ENCODE results near the gene DNAJC27.

The DNAJC27 gene

DNA sequence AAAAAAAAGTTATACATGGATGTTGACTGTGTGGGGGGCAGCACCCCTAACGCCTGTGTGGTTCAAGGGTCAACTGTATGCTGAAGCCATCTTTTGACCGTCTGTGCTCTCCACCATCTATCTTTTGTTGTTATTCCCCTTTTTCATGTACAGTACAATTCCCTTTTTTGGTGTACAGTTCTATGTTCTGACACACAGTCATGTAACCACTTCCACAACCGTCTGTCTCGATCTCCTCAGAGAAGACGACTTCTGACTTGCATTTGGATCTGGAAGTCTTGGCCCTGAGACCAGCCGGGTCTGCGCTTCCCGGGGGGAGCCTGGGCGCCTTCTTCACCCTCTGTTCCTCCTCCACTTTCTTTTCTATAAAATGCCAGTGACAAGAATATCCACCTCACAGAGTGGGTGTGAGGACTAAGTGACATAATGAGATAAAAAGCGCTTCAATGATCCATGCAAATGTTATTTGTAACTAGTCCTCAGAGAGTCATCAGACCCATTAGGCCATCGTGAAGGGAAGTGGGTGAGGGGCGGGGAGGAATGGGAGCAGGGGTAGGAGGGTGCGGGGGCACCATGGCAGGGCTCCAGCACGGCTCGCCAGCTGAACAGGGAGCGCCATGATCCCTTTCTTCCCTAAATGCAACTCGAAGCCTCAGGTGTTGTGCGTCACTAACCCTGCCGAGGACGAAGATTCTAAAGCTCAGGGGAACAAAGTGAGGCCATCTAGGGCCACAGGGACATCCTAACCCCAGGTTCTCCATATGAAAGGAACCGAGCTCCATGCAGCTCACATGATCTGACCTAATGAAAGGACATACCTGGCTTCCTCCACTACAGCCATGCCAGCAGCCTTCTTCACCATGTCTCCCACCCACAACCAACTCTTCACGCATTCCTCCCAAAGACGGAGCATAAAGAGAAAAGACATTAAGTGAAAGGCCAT, 68.3 kb downstream of the DNAJC27 start:
- no peak for DNase-seq

DNA sequence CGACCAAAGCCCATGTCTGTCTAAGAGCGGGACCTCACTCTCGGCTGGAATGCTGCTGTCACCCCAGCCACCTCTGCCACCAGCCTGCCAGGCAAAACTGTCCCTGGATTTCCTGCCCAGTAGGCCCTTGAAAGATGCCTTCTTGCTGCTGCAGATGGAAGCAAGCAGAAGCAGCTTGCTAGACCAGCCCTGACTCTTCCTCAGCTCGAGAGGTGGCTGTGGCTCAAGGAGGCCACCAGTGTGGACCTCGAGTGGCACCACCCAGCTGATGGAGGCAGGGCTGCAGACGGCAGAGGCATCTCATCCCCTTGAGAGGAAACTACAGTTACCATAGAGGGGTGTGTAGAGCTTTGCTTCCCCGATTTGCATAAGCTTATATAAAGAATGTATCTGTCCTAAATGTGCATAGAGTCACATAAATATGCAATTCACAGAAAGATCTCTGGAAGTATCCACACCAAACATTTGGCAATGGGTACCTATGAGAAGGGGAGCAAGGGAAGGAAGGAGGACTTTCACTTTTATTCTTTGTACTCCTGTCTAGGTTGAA, 72.3 kb downstream of the DNAJC27 start:
- DNase-seq: no peak

DNA sequence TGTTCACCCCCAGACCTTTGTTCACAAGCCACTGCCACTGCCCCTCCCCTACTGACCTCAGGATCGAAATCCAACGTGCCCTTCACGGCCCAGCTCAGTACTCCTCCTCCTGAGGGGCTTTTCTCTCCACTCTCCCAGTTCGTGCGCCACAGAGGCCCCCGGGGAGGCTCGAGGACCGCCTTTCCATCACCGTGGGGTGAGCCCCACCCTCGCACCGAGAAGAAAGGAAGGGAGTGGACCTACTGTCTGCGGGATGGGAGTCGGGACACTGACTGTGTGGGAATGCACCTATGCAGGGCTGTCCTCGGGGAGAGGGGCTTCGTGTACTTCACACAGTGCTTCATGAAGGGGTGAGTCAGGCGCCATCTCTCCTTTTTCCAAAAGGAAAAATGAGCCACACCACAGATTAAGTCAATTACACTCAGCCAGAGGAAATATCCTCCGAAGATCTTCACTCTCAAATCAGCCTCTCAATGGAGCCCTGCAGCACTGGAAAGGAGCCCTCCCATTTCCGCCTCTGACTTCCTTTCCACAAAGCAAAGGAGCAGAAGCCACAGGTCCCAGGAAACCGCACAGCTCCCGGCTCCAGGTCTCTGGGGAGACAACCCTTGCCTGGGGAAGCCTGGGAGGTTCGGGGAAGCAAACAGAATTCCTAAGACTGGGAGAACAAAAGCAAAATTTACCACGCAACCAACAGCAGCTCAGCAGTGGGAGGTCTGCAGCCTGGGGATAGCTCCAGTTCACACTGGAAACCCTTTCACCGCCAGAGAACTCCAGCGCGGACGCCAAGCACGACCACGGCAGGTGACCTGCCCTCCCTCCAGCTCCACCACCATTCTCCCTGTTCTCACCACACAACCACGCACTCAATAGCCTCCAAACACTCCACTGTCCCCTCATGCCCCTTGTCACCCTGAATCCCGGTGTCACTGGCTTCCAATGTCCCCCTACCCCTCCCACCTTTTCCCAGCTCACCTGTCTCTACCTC, 73.3 kb downstream of the DNAJC27 start:
- DNase-seq: no peak

DNA sequence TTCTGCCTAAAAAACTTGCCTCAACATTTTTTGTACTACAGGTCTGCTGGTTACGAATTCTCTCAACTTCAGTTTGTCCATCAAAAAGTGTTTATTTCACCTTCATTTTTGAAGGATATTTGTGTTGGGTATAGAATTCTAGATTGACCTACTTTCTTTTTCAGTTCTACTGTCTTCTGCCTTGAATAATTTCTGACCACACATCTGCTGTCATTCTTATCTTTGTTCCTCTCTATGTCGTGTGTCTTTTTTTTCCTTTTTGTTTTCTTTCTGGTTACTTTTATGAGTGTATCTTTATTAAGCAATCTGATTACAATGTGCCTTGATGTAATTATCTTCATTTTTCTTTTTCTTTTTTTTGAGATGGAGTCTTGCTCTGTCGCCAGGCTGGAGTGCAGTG, 77.0 kb downstream of the DNAJC27 start:
- DNase-seq: no peak

GRCh38 chr2:24893934-24894333, 77.8 kb downstream of the DNAJC27 start:
- DNase-seq: no peak
